Skin of body (tissue), 2 donors: ENCODE results near the gene SP3. TPM values are rescaled to one million over a fixed set of nuclear protein-coding genes. Genes with fewer than 3 reads are reported as not detected.

Experiments used
- DNase-seq: peaks from one replicate; lab custom pipeline; 2025; lab: John Stamatoyannopoulos, UW
- total RNA-seq: library from RNA; depleted of rRNA; stranded (reverse); fragments of >200 nt; gene quantifications from one replicate; pipeline ENCODE4 v1.2.3, GENCODE V29; 2014

Gene SP3
- total RNA-seq, 1 donor from 2014 or later = 151 TPM

DNA sequence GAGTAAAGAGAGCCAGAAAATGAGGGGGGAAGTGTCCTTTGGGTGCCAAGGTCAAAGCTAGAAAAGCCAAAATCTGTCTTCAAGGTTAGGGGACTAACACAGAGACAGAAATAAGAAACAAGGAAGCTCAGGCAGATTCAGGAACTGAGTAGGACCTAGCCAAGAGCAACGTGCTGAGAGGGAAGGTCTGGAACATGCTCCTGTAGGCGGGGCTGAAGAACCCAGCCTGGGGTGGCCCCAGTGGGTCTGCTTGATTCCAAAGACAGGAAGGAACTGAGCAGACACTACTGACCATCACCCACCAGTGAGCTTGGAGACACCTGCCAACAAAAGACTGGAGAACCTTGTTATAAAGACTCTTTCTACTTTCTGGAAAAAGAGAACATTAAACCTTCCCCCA is 105.1 kb downstream of the SP3 start:
- DNase-seq = no peak

DNA sequence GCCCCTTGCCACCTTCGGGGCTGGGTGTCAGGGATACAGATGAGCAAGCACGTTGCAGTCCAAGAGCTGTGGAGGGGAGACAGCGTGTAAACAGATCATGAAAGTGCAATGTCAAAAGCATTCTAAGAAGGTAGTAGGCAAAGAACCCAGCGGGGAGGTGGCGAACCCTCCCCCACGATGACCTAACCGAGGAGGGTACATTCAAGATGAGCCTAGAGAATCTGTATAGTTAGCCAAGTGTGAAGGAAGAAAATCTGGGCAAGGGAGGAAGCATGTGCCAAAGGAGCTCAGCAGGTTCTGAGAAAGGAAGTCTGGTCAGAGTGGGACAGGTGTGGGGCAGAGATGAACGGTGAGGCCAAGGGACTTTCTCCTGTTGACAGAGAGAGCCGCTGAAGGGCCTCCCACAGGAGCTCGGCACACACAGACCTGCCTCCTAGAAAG is 106.9 kb downstream of the SP3 start:
- no peak for DNase-seq
